ENCODE results near the gene GLA.

DNA sequence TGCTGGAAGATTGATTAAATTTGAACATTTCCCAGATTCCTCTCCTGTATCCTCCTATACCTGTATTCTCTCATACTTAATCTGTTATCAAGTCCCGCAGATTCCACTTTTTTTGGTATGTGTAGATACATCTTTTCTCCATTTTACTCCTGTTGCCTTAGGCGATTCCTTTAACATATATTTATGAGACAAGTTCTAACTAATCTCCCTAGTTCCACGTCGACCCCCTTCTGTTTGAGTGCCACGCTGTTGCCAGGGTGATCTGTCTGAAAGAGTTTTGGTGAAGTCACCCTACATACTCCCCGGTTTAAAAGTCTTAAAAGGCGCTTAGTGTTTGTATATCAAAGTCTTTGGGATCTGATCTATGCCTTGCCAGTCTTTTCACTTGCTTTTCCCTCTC is 2.7 kb upstream of the GLA start:
- no peak for TF ChIP-seq POLR2AphosphoS5 (IDR thresholded peaks at IDR 0.05; ENCODE audit: insufficient read depth, low read depth, low read length)
- no peak for TF ChIP-seq CTCF (IDR thresholded peaks at IDR 0.05; ENCODE audit: extremely low read depth in 1 of 2, insufficient read depth in 1 of 2, low read depth in 1 of 2, low read length in 2 of 2)
- TF ChIP-seq JUN (IDR thresholded peaks at IDR 0.05; ENCODE audit: borderline replicate concordance, insufficient read depth, insufficient read length, low read depth), result no peak
- TF ChIP-seq POLR2A (IDR thresholded peaks at IDR 0.05; ENCODE audit: low read depth, low read length), result no peak
- no peak for TF ChIP-seq MAX (IDR thresholded peaks at IDR 0.05; ENCODE audit: insufficient read depth, insufficient read length)
- no peak for TF ChIP-seq MYC (IDR thresholded peaks at IDR 0.05; ENCODE audit: low read depth, low read length)
